Caki2 (cell line): ENCODE data around the gene PDE3B. TPM values are rescaled to one million over a fixed set of nuclear protein-coding genes. Genes with fewer than 3 reads are reported as not detected.
"Not testable (repeated sequence)": the region's sequence is repeated elsewhere in the genome, so short reads cannot be mapped to it uniquely, and the experiment has no call there.

Experiments used
- DNase-seq: peaks from one replicate; pipeline ENCODE4 v3.0.0-alpha.2; 2015; ENCODE audit warnings: low read depth
- in situ Hi-C: cut with HindIII; loops from 2 replicates; pipeline ENCODE4 v1.10.0; 2016; ENCODE audit warnings: low sequenced_read_pairs, low pct_unique_long_range_greater_than_20kb, mixed read lengths
- total RNA-seq: library from RNA; depleted of rRNA; stranded (reverse); fragments of >200 nt; shearing (Covaris generic); gene quantifications from 2 replicates; pipeline ENCODE4 v1.2.3, GENCODE V29; 2014; ENCODE audit warnings: low replicate concordance

The PDE3B gene
- total RNA-seq, 1 experiment from 2014 or later: 0.54 TPM

- DNase-seq: no peak
- in situ Hi-C loops: no loop called here
These were observed 70.1 kb downstream of the PDE3B start for GRCh38 chr11:14713496-14714244.

GRCh38 chr11:14715669-14716068 is 72.1 kb downstream of the PDE3B start:
- DNase-seq, in situ Hi-C loops: not testable (repeated sequence)

GRCh38 chr11:14722496-14722895 is 78.9 kb downstream of the PDE3B start:
- DNase-seq: no peak
- in situ Hi-C loops: no loop called here

- in situ Hi-C loops: no loop called here
- no peak for DNase-seq
These were observed 81.5 kb downstream of the PDE3B start for GRCh38 chr11:14725150-14725549.

- DNase-seq: no peak
- in situ Hi-C loops: no loop called here
These were observed 83.6 kb downstream of the PDE3B start for GRCh38 chr11:14727215-14727614.

GRCh38 chr11:14727746-14728145 is 84.1 kb downstream of the PDE3B start:
- in situ Hi-C loops: no loop called here
- DNase-seq: no peak

- in situ Hi-C loops: not testable (repeated sequence)
These were observed 96.9 kb downstream of the PDE3B start for GRCh38 chr11:14740539-14740938.

GRCh38 chr11:14741195-14741594 is 97.6 kb downstream of the PDE3B start:
- in situ Hi-C loops: no loop called here
- DNase-seq: no peak

More at GRCh38 chr11:14740539-14740938, 96.9 kb downstream of the PDE3B start:
- not testable (repeated sequence) for DNase-seq

- no peak for DNase-seq
- in situ Hi-C loops: no loop called here
These were observed 99.4 kb downstream of the PDE3B start for GRCh38 chr11:14742849-14743559.

GRCh38 chr11:14743667-14744066 is 100.1 kb downstream of the PDE3B start:
- DNase-seq, in situ Hi-C loops: not testable (repeated sequence)

GRCh38 chr11:14746857-14747395 is 103.3 kb downstream of the PDE3B start:
- DNase-seq: no peak
- in situ Hi-C loops: no loop called here

- DNase-seq: no peak
- in situ Hi-C loops: no loop called here
These were observed 104.5 kb downstream of the PDE3B start for GRCh38 chr11:14748090-14748489.

GRCh38 chr11:14750911-14751310 is 107.3 kb downstream of the PDE3B start:
- DNase-seq: no peak
- in situ Hi-C loops: no loop called here

GRCh38 chr11:14751975-14752407 is 108.4 kb downstream of the PDE3B start:
- DNase-seq: no peak
- in situ Hi-C loops: no loop called here

GRCh38 chr11:14755140-14755539 is 111.5 kb downstream of the PDE3B start:
- DNase-seq: no peak
- in situ Hi-C loops: no loop called here

GRCh38 chr11:14756349-14756748 is 112.7 kb downstream of the PDE3B start:
- DNase-seq: no peak
- in situ Hi-C loops: no loop called here

- DNase-seq, in situ Hi-C loops: not testable (repeated sequence)
These were observed 115.9 kb downstream of the PDE3B start for GRCh38 chr11:14759300-14760012.

- in situ Hi-C loops: no loop called here
- DNase-seq: no peak
These were observed 120.6 kb downstream of the PDE3B start for GRCh38 chr11:14764179-14764578.
